ENCODE results near the gene LGR4.

- TF ChIP-seq CTCF (IDR thresholded peaks at IDR 0.05 in 8 of 11, conservative IDR thresholded peaks at IDR 0.05 in 3 of 11), result no peak
- no peak for TF ChIP-seq POLR2A (IDR thresholded peaks at IDR 0.05)
These were observed 16.9 kb downstream of the LGR4 start for GRCh38 chr11:27455667-27456066.
